Stimulated activated CD4-positive, alpha-beta T cell treated with anti-CD3 and anti-CD28 coated beads, Interleukin-1b, Interleukin-23, amount 100 ng/mL, for 1 hour (primary cell): ENCODE results near the gene RIT2.

Experiments
- DNase-seq, 2 donors: peaks; one replicate each; pipeline ENCODE4 v3.0.0-alpha.2; 2020; ENCODE audit warnings: low read depth in 2 of 2

The RIT2 gene

DNA sequence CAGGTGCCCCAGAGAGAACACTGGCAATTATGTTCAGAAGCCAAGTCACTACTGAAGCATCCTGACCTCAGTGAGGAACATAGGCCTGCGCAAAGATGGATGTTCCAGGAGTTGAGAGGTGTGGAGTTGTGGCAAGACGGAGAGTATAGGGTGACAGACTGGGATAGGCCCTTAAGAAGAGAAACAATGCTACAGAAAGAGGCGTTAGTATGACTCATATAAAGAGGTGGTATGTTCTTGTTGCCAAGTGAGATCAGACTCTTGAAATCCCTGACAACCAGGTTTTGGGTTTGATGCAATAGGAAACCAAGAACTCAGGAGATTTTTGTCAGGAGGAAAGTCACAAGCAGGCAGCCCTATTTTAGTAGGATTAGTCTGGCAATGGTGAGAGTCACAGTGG, 185.6 kb downstream of the RIT2 start:
- DNase-seq: no peak

DNA sequence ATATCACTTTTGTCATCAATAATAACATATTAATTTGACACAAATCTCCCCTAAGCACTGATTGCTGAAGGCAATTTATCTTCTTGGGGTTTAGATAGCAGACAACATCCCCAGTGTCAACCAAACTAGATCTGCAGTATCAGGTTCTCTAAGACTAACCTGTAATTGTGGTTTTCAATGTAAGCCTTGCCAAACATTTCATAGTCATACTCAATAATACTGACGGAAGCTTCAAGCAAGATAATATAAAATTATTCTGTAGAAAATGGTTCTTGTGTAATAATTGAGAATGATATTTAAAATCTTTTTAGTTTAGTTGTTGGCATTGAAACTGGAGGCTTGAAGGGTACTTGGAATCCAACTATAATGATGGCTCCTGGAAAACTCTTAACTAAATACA, 186.3 kb downstream of the RIT2 start:
- no peak for DNase-seq

GRCh38 chr18:42925036-42925435, 190.4 kb downstream of the RIT2 start:
- DNase-seq: no peak

DNA sequence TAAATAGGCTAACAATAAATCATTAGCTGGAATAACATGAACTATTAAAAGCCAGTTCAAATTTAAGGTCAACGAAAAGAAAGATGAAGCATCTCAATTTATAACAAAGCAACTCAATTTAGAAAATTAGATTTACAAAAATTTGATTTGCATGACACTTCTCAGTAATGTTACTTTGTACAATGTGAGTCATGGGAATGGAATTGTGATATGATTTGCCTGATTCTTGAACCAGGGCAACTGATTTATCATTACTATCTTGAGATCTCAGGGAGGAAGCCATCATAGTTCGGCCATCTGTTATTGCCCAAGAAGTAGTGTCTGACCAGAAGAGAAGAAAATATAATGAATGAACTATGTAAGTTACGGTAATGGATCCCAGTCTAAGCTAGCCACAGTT, 193.1 kb downstream of the RIT2 start:
- DNase-seq: no peak

DNA sequence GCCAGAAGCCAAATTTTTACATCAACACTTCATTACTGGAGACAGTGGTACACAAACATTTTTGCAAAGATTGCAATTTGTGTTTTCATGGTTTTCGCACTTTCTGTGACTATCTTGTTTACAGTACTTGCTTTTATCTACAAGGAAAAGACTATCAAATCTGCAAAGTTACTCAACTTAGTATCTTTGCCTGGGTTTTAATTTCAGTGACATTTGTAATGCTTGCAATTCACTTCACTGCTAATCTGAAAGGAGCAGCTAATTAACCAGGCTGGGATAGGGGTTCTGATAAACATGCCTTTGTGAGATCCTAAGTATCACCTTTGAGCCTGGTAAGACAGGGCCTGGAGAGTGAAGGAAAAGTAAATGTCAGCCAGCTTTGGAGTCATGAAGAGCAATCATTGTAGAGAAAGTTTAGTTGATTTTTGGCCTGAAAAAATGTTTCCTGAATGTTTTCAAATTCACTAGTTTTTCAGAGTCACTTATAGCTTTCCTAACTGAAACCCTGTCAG, 194.2 kb downstream of the RIT2 start:
- DNase-seq: no peak

- DNase-seq: no peak
Observed at GRCh38 chr18:42920621-42921020, 194.9 kb downstream of the RIT2 start.

DNA sequence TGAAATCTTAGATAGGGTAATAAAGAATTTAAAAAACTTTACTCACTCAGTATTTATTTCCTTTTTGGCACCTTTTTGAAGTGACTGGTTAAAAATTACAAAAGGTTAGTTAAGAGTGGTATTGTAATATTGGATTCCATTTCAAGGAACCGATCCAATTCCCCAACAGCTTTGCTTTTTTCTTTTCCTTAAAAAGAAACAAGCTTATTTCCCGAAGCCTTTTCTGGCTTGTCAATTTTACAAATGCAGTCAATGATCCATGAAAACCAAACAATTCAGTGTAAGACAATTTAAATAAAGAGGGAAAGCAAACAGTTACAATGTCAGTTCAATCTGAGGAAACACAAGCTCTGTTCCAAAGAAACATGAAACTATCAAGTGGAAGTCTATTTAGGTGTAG, 200.2 kb downstream of the RIT2 start:
- no peak for DNase-seq

GRCh38 chr18:42914476-42914875, 201.0 kb downstream of the RIT2 start:
- DNase-seq: no peak

- no peak for DNase-seq
Observed at GRCh38 chr18:42909095-42909494, 206.4 kb downstream of the RIT2 start.

DNA sequence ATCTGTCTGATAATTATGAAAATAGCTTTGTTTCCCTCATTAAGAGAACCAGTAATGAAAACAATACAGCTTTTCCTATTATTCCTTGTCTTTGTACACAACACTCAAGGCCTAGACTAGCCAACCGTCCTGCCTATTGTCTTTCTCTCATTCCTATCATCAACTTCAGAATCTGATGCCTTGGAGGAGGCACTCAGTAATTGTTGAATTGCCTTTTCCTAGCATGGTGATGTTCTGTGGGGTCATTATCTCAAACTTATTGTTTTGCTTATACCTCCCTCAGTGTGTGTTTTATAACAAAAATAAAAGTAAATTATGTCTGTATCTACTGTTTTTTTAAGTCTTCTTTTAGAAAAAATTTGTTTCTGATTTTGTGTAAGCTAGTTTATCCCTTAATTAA, 208.7 kb downstream of the RIT2 start:
- DNase-seq: no peak

DNA sequence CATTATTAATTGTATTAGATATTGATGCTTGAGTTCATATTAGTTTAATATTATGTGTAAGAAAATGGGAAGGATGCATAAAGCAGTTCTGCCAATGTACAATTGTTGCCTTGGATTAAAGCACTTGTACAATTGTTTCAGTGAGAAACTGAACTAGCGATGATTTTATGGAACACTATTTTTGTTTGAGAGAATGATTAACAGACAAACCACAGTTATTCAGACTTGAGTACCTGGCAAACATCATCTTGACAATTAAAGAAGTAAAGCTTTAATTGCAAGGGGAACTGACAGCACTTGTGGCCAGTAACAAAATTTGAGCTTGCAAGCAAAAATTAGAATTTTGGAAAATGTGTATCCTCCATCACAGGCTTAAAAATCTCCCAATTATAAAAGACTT, 214.3 kb downstream of the RIT2 start:
- no peak for DNase-seq

DNA sequence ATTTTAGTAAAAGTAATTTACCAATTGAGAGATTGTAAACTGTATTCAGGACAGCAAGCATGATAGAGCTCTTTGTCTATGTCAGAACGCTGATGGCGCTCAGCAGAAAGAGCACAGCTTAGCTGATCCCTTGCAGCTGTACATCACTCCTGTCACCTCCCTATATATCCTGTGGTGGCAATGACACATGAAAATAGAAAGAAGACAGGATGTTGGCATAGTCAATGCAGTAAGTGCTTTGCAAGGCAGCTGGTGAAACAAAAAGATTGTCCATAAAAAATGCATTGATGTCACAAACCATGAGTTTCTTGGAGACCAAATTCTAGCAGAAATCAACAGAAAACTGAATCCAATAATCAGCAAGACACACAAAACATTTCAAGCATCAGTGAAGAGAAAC, 221.5 kb downstream of the RIT2 start:
- DNase-seq: no peak

DNA sequence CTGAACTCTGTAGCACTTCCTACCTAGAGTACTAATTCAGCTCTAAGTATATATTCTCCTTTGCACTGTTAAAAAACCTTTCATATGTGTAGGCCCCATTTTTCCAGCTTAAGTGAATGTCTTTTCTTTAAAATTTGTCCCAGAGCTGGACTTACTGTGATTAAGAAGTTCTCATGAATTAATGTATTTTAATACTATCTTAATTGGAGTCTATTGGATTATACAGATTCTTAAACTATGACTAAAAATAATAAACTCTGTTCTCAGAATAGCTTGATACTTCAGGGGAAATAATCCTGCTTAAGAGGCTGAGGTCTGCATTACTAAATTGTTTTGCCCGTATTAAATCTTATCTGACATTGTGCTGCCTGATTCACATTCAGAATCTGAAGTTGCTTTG, 223.3 kb downstream of the RIT2 start:
- DNase-seq: no peak

- no peak for DNase-seq
Observed at GRCh38 chr18:42891705-42892104, 223.8 kb downstream of the RIT2 start.

DNA sequence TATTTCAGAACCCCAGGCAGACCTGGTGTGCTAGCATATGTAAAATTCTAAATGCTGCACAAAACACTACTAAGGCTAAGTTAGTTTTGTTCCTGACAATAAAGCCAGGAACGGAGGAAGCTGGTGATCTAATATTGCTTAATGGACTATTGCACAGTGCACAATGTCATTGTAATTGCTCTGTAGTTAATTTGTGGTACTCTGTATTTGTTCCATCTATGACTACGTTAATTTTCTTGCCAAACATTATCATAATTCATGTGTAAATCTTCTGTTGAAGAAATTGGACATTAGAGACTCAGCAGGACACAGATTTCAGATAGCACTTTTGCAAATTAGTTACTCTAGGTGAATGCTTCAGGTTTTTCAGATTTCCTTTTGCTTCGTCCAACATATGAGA, 232.3 kb downstream of the RIT2 start:
- no peak for DNase-seq

DNA sequence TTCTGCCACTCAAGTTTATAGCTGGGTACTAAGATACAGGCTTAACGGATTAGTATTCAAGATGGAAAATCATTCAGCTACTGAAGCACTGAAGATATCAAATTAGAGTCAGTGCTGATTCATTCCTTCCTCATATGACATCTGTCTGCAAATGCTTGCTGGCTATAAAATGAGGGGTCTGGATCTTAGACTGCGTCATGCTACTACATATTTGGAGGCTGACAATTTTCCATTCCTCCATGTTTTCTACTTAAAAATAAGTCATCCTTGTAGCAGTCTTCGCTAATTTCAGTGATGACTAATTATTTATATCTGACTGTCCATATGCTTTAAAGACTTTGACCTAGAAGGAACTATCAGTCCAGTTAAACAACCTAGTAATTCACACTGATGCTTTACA, 233.4 kb downstream of the RIT2 start:
- DNase-seq: no peak

- DNase-seq: no peak
Observed at GRCh38 chr18:42872838-42873237, 242.6 kb downstream of the RIT2 start.

- DNase-seq: no peak
Observed at GRCh38 chr18:42864876-42865275, 250.6 kb downstream of the RIT2 start.

DNA sequence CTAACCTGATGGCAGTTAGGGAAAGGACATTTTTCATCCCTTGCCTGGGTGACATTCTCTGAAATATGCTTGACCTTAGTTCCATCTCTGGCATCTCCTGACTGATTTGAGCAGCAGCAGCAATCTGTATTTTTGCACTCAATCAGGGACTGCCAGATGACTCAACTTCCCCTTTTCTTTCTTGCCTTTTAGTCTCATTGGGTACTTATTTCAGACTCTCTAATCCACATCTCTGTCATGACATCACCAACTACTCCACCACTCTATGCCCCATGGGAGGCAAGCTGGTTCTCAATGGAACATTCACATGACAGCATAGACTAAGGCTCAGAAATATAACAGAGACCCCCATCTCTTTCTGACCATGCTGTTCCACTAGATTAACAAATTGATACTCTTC, 254.2 kb downstream of the RIT2 start:
- DNase-seq: no peak

GRCh38 chr18:42860548-42860947, 254.9 kb downstream of the RIT2 start:
- DNase-seq: no peak

- DNase-seq: no peak
Observed at GRCh38 chr18:42860011-42860410, 255.5 kb downstream of the RIT2 start.

DNA sequence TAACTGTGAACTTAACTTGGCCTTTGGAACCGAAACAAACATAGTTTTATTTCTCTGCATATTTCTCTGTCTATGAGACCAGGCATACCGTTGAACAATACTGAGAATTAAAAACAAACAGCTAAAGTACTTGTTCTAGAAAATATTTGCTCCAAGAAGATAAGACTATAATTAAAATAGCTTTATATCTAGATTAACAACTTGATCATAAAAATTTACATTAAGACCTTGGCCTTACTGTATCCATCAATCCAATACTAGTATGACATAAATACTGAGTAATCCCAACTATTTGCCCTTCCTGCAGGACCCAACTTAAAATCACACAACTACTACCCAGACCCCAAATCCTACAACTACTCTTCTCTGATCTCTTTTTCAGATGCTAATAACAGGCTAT, 260.9 kb downstream of the RIT2 start:
- no peak for DNase-seq

DNA sequence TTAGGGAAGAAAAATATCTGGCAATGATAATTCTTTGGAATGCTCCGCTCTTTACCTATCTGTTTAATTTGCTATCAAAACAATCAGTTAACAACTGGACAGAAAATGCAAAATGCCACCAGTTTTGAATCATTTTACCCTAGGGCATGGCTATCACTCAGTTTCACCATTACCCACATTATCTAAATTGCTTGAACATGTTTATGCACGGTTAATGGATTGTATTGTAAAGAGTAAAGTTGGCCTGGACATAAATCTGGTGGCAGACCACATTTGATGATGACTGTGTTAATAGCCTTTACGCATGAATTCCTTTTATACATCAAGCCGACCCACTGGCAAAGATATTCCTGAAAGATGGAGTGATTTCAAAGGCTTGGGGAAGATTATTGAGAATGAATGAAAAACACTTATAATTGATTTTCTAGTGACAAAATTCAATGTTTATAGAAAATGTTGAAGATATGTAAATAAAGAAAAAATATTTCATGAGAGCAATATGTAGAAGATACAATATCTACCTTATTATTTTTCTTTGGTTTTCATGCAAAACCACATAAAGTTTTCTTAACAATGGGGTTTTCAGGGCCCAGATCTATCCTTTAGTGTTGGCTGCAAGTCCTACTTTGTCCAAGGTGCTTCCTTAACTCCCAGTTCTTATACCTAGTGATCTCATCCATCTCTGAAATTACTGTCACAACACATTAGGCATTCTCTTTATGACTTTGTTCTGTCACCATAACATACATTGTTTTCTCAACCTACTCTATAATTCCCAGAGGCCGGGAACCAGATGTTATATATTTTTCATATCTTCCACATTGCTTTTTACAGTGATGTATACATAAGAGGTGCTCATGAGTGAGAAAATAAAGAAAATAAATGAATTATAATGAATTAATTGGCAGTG, 265.1 kb downstream of the RIT2 start:
- DNase-seq: no peak

GRCh38 chr18:42839408-42839807, 276.1 kb downstream of the RIT2 start:
- DNase-seq: no peak
